B cell (primary cell): Measurements from ENCODE around the gene ARHGAP15.

Experiments
- CTCF ChIP-seq: fragments of 200-600 bp; IDR thresholded peaks from one replicate; pipeline ENCODE4 v1.8.0; 2022; ENCODE audit warnings: antibody characterized with exemption, mild to moderate bottlenecking
- EZH2 ChIP-seq: IDR thresholded peaks from 2 replicates; pipeline ENCODE4 v1.6.1; 2012; ENCODE audit warnings: borderline replicate concordance, low read depth, mild to moderate bottlenecking, moderate library complexity, low read length; ENCODE audit not compliant: insufficient read depth, poor library complexity, severe bottlenecking

- TF ChIP-seq CTCF (no peak), EZH2 (no peak)
Observed at GRCh38 chr2:143433840-143434239, 304.6 kb downstream of the ARHGAP15 start.
